Activated naive CD8-positive, alpha-beta T cell treated with anti-CD3 and anti-CD28 coated beads, Interleukin-2, amount 50 U/mL, for 24 hours (primary cell): ENCODE data around the gene OAS3.
"Not testable (repeated sequence)": the region's sequence is repeated elsewhere in the genome, so short reads cannot be mapped to it uniquely, and the experiment has no call there.

Source experiments
- ATAC-seq: fragments of 150-1000 bp; cut with Tn5 transposase; one replicate; pipeline ENCODE4 v1.10.0; 2021
- DNase-seq: peaks from one replicate; pipeline ENCODE4 v3.0.0; 2021
- H3K27ac Mint-ChIP-seq: one replicate; pipeline ENCODE4 v1.8.0; 2021; ENCODE audit warnings: mild to moderate bottlenecking, mixed read lengths
- H3K27me3 Mint-ChIP-seq: one replicate; pipeline ENCODE4 v1.8.0; 2021; ENCODE audit warnings: mixed read lengths
- H3K36me3 Mint-ChIP-seq: one replicate; pipeline ENCODE4 v1.8.0; 2021; ENCODE audit warnings: low read depth, mixed read lengths
- H3K4me1 Mint-ChIP-seq: one replicate; pipeline ENCODE4 v1.8.0; 2021; ENCODE audit warnings: mixed read lengths
- H3K4me3 Mint-ChIP-seq: one replicate; pipeline ENCODE4 v1.8.0; 2021; ENCODE audit warnings: mild to moderate bottlenecking, moderate library complexity, mixed read lengths
- H3K9me3 Mint-ChIP-seq: one replicate; pipeline ENCODE4 v1.8.0; 2021; ENCODE audit warnings: mixed read lengths

OAS3 gene

DNA sequence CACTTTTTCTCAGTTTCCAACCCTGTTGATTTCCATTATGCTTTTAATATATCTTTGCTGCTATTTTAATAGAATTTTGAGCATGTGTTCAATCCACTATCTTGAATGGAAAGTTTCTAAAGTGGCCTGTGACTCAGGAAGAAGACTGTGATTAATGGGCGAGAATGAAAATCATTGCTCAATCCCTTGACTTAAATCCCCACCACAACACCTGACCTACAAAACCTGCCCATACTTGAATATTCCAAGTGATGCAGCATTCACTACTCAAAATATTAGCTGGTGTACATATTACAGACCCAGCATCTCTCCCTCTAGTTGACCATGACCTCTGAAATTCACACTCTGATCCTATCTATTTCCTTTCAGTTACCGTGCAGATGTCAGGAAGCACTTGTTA, 1.3 kb upstream of the OAS3 start:
- H3K4me3 Mint-ChIP-seq = no peak overlapping the region
- peak overlapping the region; percentile 18 for H3K27ac Mint-ChIP-seq
- no peaks in the 10 kb centered on the region for H3K9me3 Mint-ChIP-seq
- no peaks in the 10 kb centered on the region for H3K27me3 Mint-ChIP-seq
- peaks cover 33% of the 10 kb centered on the region for H3K4me1 Mint-ChIP-seq
- ATAC-seq (no peak), DNase-seq (no peak)
- H3K36me3 Mint-ChIP-seq = no peaks in the 10 kb centered on the region

DNA sequence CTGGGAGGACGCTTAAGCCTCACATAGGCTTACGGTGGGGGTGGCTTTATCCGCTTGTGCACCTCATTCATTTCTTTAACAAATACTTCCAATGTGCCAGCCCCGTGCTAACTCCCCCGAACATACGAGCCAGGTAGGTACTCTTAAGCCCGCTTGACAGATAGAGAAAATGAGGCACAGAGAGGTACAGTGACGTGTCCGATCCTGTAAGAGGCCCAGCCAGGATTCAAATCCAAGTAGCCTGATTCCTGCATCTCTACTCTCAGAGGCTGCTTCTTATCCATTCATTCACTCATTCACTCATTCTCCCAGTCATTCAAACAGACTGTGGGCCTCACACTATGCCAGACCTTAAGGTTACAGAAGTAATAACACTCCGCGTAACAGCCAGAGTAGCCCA, 477 bp downstream of the OAS3 start:
- peaks cover 33% of the 10 kb centered on the region for H3K4me1 Mint-ChIP-seq
- no peaks in the 10 kb centered on the region for H3K9me3 Mint-ChIP-seq
- no peak for DNase-seq
- H3K4me3 Mint-ChIP-seq = peak overlapping the region; percentile 93
- no peak for ATAC-seq
- peak overlapping the region; percentile 89 for H3K27ac Mint-ChIP-seq
- no peaks in the 10 kb centered on the region for H3K27me3 Mint-ChIP-seq
- no peaks in the 10 kb centered on the region for H3K36me3 Mint-ChIP-seq

GRCh38 chr12:112939761-112940381, 1.6 kb downstream of the OAS3 start:
- Mint-ChIP-seq H3K36me3 (peaks cover 6% of the 10 kb centered on the region), H3K4me3 (peak overlapping the region; percentile 93), H3K27me3 (no peaks in the 10 kb centered on the region), H3K9me3 (no peaks in the 10 kb centered on the region), H3K27ac (peak overlapping the region; percentile 33), H3K4me1 (peaks cover 28% of the 10 kb centered on the region)
- peak; percentile 30 for ATAC-seq
- DNase-seq = peak; percentile 13

- H3K9me3 Mint-ChIP-seq = no peaks in the 10 kb centered on the region
- H3K4me3 Mint-ChIP-seq = no peak overlapping the region
Measured at GRCh38 chr12:112941528-112942335, 3.5 kb downstream of the OAS3 start.

DNA sequence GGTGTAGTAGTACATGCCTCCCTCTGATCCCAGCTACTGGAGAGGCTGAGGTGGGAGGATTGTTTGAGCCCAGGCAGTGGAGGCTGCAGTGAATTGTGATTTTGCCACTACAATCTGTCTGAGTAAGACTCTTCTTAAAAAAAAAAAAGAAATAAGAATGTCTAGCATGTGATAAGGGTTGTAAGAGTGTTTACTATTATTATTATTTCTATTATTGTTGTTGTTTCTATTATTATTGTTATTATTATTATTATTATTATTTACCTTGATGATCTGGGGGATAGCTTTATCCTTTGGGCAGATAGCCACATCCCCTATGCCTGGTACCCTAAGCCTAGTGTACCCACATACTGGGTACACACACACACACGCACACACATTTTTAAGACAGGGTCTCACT, 4.3 kb downstream of the OAS3 start:
- Mint-ChIP-seq H3K27me3 (no peaks in the 10 kb centered on the region), H3K9me3 (no peaks in the 10 kb centered on the region), H3K4me1 (peaks cover 23% of the 10 kb centered on the region), H3K4me3 (no peak overlapping the region), H3K36me3 (peaks cover 16% of the 10 kb centered on the region), H3K27ac (no peak overlapping the region)
- no peak for ATAC-seq
- DNase-seq = no peak

More at GRCh38 chr12:112941528-112942335, 3.5 kb downstream of the OAS3 start:
- Mint-ChIP-seq H3K27me3 (no peaks in the 10 kb centered on the region), H3K27ac (no peak overlapping the region), H3K36me3 (peaks cover 8% of the 10 kb centered on the region), H3K4me1 (peaks cover 28% of the 10 kb centered on the region)
- DNase-seq (no peak), ATAC-seq (no peak)

DNA sequence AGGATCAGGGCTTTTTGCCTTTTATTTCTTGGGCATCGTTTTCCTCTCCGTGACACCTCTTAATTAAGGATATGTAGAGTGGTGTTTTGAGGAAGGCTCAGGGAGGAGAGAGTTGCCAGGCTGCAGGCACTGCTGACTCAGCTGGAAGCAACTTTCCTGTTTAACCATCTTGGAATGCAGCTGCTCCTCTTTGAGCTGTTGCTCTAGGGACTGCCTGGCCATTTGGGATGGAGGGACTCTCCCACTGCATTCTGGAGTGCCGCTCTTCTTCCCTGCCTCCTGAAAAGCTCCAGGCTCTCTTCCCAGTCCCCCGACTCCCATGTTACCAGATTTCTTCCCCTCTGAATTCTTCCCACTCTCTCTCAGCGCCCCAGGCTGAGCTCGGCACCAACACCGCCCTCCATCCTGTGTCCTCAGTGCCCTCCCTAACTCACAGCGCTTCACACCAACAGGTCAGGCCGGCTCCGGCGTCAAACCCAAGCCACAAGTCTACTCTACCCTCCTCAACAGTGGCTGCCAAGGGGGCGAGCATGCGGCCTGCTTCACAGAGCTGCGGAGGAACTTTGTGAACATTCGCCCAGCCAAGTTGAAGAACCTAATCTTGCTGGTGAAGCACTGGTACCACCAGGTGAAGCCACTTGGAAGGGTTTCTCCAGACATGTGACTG, 5.9 kb downstream of the OAS3 start:
- no peak overlapping the region for H3K4me3 Mint-ChIP-seq
- no peak overlapping the region for H3K27ac Mint-ChIP-seq
- no peaks in the 10 kb centered on the region for H3K9me3 Mint-ChIP-seq
- peaks cover 13% of the 10 kb centered on the region for H3K4me1 Mint-ChIP-seq
- peaks cover 21% of the 10 kb centered on the region for H3K36me3 Mint-ChIP-seq
- no peak for DNase-seq
- ATAC-seq = no peak
- no peaks in the 10 kb centered on the region for H3K27me3 Mint-ChIP-seq

- DNase-seq = no peak
- Mint-ChIP-seq H3K27me3 (no peaks in the 10 kb centered on the region), H3K27ac (no peak overlapping the region), H3K36me3 (peaks cover 22% of the 10 kb centered on the region), H3K9me3 (no peaks in the 10 kb centered on the region), H3K4me1 (peaks cover under 1% of the 10 kb centered on the region), H3K4me3 (no peak overlapping the region)
- ATAC-seq = no peak
Measured at GRCh38 chr12:112945515-112945914, 7.2 kb downstream of the OAS3 start.

DNA sequence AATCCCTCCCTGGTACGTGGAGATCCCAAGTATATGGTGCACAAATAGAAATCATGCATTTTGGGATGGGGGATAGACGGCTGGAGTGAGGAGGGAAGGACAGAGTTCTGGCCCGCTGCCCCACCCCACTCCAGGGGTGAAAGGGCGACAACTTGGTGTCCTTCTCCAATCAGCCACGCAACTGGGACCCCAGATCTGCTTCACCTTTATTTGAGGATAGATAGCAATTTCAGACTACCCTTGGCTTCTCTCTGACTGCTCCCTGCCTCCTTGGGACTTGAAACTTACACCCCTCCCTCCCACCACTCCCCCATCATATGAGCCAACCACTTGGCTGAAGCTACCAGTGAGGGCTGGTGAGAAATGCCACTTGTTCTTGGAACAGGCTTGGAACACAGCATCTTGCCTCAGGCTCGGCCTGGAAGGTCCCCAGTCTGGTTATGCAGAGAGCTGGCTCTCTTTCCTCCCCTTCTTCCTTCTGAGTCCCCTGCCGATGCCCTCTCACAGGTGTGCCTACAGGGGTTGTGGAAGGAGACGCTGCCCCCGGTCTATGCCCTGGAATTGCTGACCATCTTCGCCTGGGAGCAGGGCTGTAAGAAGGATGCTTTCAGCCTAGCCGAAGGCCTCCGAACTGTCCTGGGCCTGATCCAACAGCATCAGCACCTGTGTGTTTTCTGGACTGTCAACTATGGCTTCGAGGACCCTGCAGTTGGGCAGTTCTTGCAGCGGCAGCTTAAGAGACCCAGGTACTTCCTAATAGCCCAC, 8.1 kb downstream of the OAS3 start:
- Mint-ChIP-seq H3K27ac (no peak overlapping the region), H3K36me3 (peaks cover 29% of the 10 kb centered on the region), H3K4me3 (no peak overlapping the region), H3K9me3 (no peaks in the 10 kb centered on the region), H3K27me3 (no peaks in the 10 kb centered on the region), H3K4me1 (no peaks in the 10 kb centered on the region)
- DNase-seq (no peak), ATAC-seq (no peak)

DNA sequence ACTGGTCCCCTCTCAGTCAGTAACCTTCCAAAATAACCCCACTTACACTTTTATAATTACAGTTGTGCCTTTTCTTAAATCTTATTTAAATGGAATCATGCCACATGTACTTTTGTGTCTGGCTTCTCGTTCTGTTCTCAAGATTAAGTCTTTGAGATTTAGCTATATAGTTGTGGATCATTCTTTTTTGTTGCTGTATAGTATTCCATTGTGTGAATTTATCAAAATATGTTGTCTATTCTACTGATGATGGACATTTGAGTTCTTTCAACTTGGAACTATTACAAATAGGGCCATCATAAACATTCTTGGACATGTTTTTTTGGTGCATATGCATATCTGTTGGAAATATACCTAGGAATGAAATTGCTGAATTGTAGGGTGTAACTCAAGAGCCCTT, 9.0 kb downstream of the OAS3 start:
- no peak for DNase-seq
- Mint-ChIP-seq H3K4me1 (no peaks in the 10 kb centered on the region), H3K9me3 (no peaks in the 10 kb centered on the region), H3K27ac (no peak overlapping the region), H3K36me3 (peaks cover 34% of the 10 kb centered on the region), H3K4me3 (no peak overlapping the region), H3K27me3 (no peaks in the 10 kb centered on the region)
- no peak for ATAC-seq

GRCh38 chr12:112947761-112948160, 9.5 kb downstream of the OAS3 start:
- no peak overlapping the region for H3K27ac Mint-ChIP-seq
- H3K27me3 Mint-ChIP-seq = no peaks in the 10 kb centered on the region
- peaks cover 38% of the 10 kb centered on the region for H3K36me3 Mint-ChIP-seq
- no peak for ATAC-seq
- no peaks in the 10 kb centered on the region for H3K4me1 Mint-ChIP-seq
- no peaks in the 10 kb centered on the region for H3K9me3 Mint-ChIP-seq
- no peak for DNase-seq
- H3K4me3 Mint-ChIP-seq = no peak overlapping the region

DNA sequence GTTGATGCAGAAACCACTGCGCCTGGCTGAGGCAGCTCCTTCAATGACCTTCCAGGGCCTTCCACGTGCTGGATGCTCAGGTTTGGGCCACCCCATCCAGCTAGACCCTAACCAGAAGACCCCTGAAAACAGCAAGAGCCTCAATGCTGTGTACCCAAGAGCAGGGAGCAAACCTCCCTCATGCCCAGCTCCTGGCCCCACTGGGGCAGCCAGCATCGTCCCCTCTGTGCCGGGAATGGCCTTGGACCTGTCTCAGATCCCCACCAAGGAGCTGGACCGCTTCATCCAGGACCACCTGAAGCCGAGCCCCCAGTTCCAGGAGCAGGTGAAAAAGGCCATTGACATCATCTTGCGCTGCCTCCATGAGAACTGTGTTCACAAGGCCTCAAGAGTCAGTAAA, 10.5 kb downstream of the OAS3 start:
- H3K4me3 Mint-ChIP-seq = no peak overlapping the region
- DNase-seq = no peak

DNA sequence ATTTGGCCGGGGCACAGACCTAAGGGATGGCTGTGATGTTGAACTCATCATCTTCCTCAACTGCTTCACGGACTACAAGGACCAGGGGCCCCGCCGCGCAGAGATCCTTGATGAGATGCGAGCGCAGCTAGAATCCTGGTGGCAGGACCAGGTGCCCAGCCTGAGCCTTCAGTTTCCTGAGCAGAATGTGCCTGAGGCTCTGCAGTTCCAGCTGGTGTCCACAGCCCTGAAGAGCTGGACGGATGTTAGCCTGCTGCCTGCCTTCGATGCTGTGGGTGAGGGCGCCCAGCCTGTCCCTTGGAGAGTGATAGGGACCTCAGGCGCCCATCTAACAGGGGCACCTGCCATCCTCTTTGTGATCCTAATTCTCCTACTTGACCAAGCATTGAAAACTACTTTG, 12.4 kb downstream of the OAS3 start:
- Mint-ChIP-seq H3K27ac (no peak overlapping the region), H3K4me3 (no peak overlapping the region), H3K36me3 (peaks cover 45% of the 10 kb centered on the region), H3K27me3 (no peaks in the 10 kb centered on the region), H3K4me1 (no peaks in the 10 kb centered on the region), H3K9me3 (no peaks in the 10 kb centered on the region)
- DNase-seq = no peak
- no peak for ATAC-seq

More for the DNA sequence above, 10.5 kb downstream of the OAS3 start:
- H3K27ac Mint-ChIP-seq = no peak overlapping the region
- no peaks in the 10 kb centered on the region for H3K27me3 Mint-ChIP-seq
- H3K36me3 Mint-ChIP-seq = peaks cover 43% of the 10 kb centered on the region
- H3K9me3 Mint-ChIP-seq = no peaks in the 10 kb centered on the region
- no peak for ATAC-seq
- H3K4me1 Mint-ChIP-seq = no peaks in the 10 kb centered on the region

GRCh38 chr12:112957125-112957524, 18.9 kb downstream of the OAS3 start:
- H3K4me1 Mint-ChIP-seq, H3K4me3 Mint-ChIP-seq, DNase-seq, H3K27me3 Mint-ChIP-seq, H3K27ac Mint-ChIP-seq, ATAC-seq, H3K9me3 Mint-ChIP-seq: not testable (repeated sequence)
- H3K36me3 Mint-ChIP-seq = peaks cover 67% of the 10 kb centered on the region

GRCh38 chr12:112961074-112961473, 22.8 kb downstream of the OAS3 start:
- Mint-ChIP-seq H3K27ac (no peak overlapping the region), H3K27me3 (no peaks in the 10 kb centered on the region), H3K4me1 (no peaks in the 10 kb centered on the region), H3K36me3 (peaks cover 58% of the 10 kb centered on the region), H3K4me3 (no peak overlapping the region), H3K9me3 (peaks cover 3% of the 10 kb centered on the region)
- DNase-seq (no peak), ATAC-seq (no peak)
